KMS-11 (cell line): ENCODE measurements around the gene GRIA1.

Source experiments
- H2AFZ ChIP-seq: fragments of 200-600 bp; sonication (generic); 2 replicates; pipeline ENCODE4 v1.6.1; 2016; ENCODE audit warnings: antibody characterized with exemption, mixed run types, low read depth
- H3K27ac ChIP-seq: fragments of 200-600 bp; sonication (generic); 2 replicates; pipeline ENCODE4 v1.6.1; 2016; ENCODE audit warnings: mild to moderate bottlenecking, mixed run types
- H3K27me3 ChIP-seq: fragments of 200-600 bp; sonication (generic); 2 replicates; pipeline ENCODE4 v1.6.1; 2017; ENCODE audit warnings: mild to moderate bottlenecking, low read depth, mixed run types, moderate library complexity; ENCODE audit not compliant: insufficient read depth
- H3K36me3 ChIP-seq: fragments of 200-600 bp; sonication (generic); 2 replicates; pipeline ENCODE4 v1.6.1; 2017; ENCODE audit warnings: mild to moderate bottlenecking, mixed run types; ENCODE audit not compliant: insufficient read depth
- H3K4me1 ChIP-seq: fragments of 200-600 bp; sonication (generic); 2 replicates; pipeline ENCODE4 v1.6.1; 2016; ENCODE audit warnings: mild to moderate bottlenecking, low read depth, mixed run types; ENCODE audit not compliant: poor library complexity, severe bottlenecking
- H3K4me2 ChIP-seq: fragments of 200-600 bp; sonication (generic); 2 replicates; pipeline ENCODE4 v1.7.0; 2016; ENCODE audit warnings: mild to moderate bottlenecking, mixed run types
- H3K4me3 ChIP-seq: fragments of 200-600 bp; sonication (generic); IDR thresholded peaks from 2 replicates; pipeline ENCODE4 v1.6.1; 2017; ENCODE audit warnings: low read depth, low read length, mixed read lengths; ENCODE audit not compliant: insufficient read depth
- H3K79me2 ChIP-seq: fragments of 200-600 bp; sonication (generic); 2 replicates; pipeline ENCODE4 v1.6.1; 2016; ENCODE audit warnings: low read depth, mixed run types; ENCODE audit not compliant: insufficient read depth
- H3K9ac ChIP-seq: fragments of 200-600 bp; sonication (generic); 2 replicates; pipeline ENCODE4 v1.6.1; 2016; ENCODE audit warnings: mild to moderate bottlenecking, mixed run types
- H4K20me1 ChIP-seq: fragments of 200-600 bp; sonication (generic); 2 replicates; pipeline ENCODE4 v1.6.1; 2016; ENCODE audit warnings: mild to moderate bottlenecking, mixed run types; ENCODE audit not compliant: insufficient read depth
- CTCF ChIP-seq: fragments of 200-600 bp; sonication (generic); conservative IDR thresholded peaks from 2 replicates; pipeline ENCODE4 v1.6.1; 2017; ENCODE audit warnings: low read depth, mild to moderate bottlenecking, antibody characterized with exemption, low read length, moderate library complexity, mixed read lengths

The GRIA1 gene

GRCh38 chr5:153542536-153542935 lies 52.1 kb downstream of the GRIA1 start:
- Histone ChIP-seq H3K4me1 (no peaks in the 10 kb centered on the region), H2AFZ (no peak overlapping the region), H4K20me1 (no peaks in the 10 kb centered on the region), H3K9ac (no peak overlapping the region), H3K27me3 (no peaks in the 10 kb centered on the region), H3K4me2 (no peak overlapping the region), H3K36me3 (no peaks in the 10 kb centered on the region), H3K4me3 (no peak overlapping the region), H3K79me2 (no peaks in the 10 kb centered on the region), H3K27ac (no peak overlapping the region)
- no peak for TF ChIP-seq CTCF

GRCh38 chr5:153543288-153543687 lies 52.8 kb downstream of the GRIA1 start:
- H2AFZ ChIP-seq, result no peak overlapping the region
- H3K27ac ChIP-seq, result no peak overlapping the region
- no peaks in the 10 kb centered on the region for H3K4me1 ChIP-seq
- H3K79me2 ChIP-seq, result no peaks in the 10 kb centered on the region
- no peak for TF ChIP-seq CTCF
- H3K36me3 ChIP-seq, result no peaks in the 10 kb centered on the region
- H3K27me3 ChIP-seq, result no peaks in the 10 kb centered on the region
- H3K4me3 ChIP-seq, result no peak overlapping the region
- H4K20me1 ChIP-seq, result no peaks in the 10 kb centered on the region
- H3K4me2 ChIP-seq, result no peak overlapping the region
- no peak overlapping the region for H3K9ac ChIP-seq

- Histone ChIP-seq H2AFZ (no peak overlapping the region), H3K36me3 (no peaks in the 10 kb centered on the region), H4K20me1 (no peaks in the 10 kb centered on the region), H3K4me3 (no peak overlapping the region), H3K9ac (no peak overlapping the region), H3K27me3 (no peaks in the 10 kb centered on the region), H3K79me2 (no peaks in the 10 kb centered on the region), H3K27ac (no peak overlapping the region), H3K4me2 (no peak overlapping the region), H3K4me1 (no peaks in the 10 kb centered on the region)
- TF ChIP-seq CTCF, result no peak
Measured at GRCh38 chr5:153543959-153544470, 53.5 kb downstream of the GRIA1 start.

GRCh38 chr5:153544706-153545105 lies 54.2 kb downstream of the GRIA1 start:
- no peaks in the 10 kb centered on the region for H3K79me2 ChIP-seq

More at GRCh38 chr5:153544706-153545105, 54.2 kb downstream of the GRIA1 start:
- Histone ChIP-seq H3K36me3 (no peaks in the 10 kb centered on the region), H2AFZ (no peak overlapping the region), H3K4me1 (no peaks in the 10 kb centered on the region), H3K27ac (no peak overlapping the region), H3K4me3 (no peak overlapping the region), H4K20me1 (no peaks in the 10 kb centered on the region), H3K9ac (no peak overlapping the region), H3K27me3 (no peaks in the 10 kb centered on the region), H3K4me2 (no peak overlapping the region)
- no peak for TF ChIP-seq CTCF
